Bronchial epithelial cell (primary cell): ENCODE data around the gene CRYGC. TPM values are rescaled to one million over a fixed set of nuclear protein-coding genes. Genes with fewer than 3 reads are reported as not detected.
"Not testable (repeated sequence)": the region's sequence is repeated elsewhere in the genome, so short reads cannot be mapped to it uniquely, and the experiment has no call there.

Experiments
- DNase-seq: peaks from one replicate; pipeline ENCODE4 v3.0.0-alpha.2; 2010; ENCODE audit warnings: low read depth
- FAIRE-seq: peaks from 2 replicates; lab custom pipeline; 2011; peaks lifted over from hg19 to GRCh38; lab: Jason Lieb, UNC
- H3K27me3 ChIP-seq: 2 replicates; pipeline ENCODE4 v1.5.1; 2011; ENCODE audit warnings: low read length; ENCODE audit not compliant: control insufficient read depth, insufficient read depth
- H3K36me3 ChIP-seq: 2 replicates; pipeline ENCODE4 v1.5.1; 2011; ENCODE audit warnings: low read length; ENCODE audit not compliant: control insufficient read depth, insufficient read depth
- H3K4me3 ChIP-seq: 2 replicates; pipeline ENCODE4 v1.5.1; 2011; ENCODE audit warnings: mild to moderate bottlenecking, low read depth, low read length, control low read depth
- CTCF ChIP-seq: IDR thresholded peaks from 2 replicates; pipeline ENCODE4 v1.5.1; 2011; ENCODE audit warnings: mild to moderate bottlenecking, moderate library complexity, low read length, control low read depth, inconsistent platforms; ENCODE audit not compliant: insufficient read depth, severe bottlenecking
- total RNA-seq: library from RNA; depleted of rRNA; stranded (reverse); fragments of >200 nt; gene quantifications from 2 replicates; pipeline ENCODE4 v1.2.1, GENCODE V29; 2014

Gene CRYGC
- total RNA-seq, 1 donor from 2014 or later = not detected

- Histone ChIP-seq H3K36me3 (no peaks in the 10 kb centered on the region), H3K27me3 (peaks cover 1% of the 10 kb centered on the region), H3K4me3 (no peak overlapping the region)
- DNase-seq (no peak), FAIRE-seq (no peak)
- TF ChIP-seq CTCF = no peak
Measured at GRCh38 chr2:208125251-208125650, 4.4 kb downstream of the CRYGC start.

GRCh38 chr2:208124013-208124715, 5.5 kb downstream of the CRYGC start, which contains the start of gene CRYGD:
TSS of gene CRYGD (minus strand) at chr2:208124524. CDS start at chr2:208124473, 51 bp downstream.
- DNase-seq, H3K4me3 ChIP-seq, H3K27me3 ChIP-seq, H3K36me3 ChIP-seq, FAIRE-seq: not testable (repeated sequence)

- no peak for TF ChIP-seq CTCF
- H3K36me3 ChIP-seq = no peaks in the 10 kb centered on the region
- H3K4me3 ChIP-seq = no peak overlapping the region
- DNase-seq (no peak), FAIRE-seq (no peak)
- H3K27me3 ChIP-seq = peaks cover 1% of the 10 kb centered on the region
Measured at GRCh38 chr2:208122248-208122647, 7.4 kb downstream of the CRYGC start.

- Histone ChIP-seq H3K36me3 (no peaks in the 10 kb centered on the region), H3K27me3 (no peaks in the 10 kb centered on the region), H3K4me3 (no peak overlapping the region)
- TF ChIP-seq CTCF = no peak
- FAIRE-seq = no peak
- DNase-seq = no peak
Measured at GRCh38 chr2:208118918-208119317, 10.7 kb downstream of the CRYGC start.

- FAIRE-seq, H3K4me3 ChIP-seq, DNase-seq, H3K27me3 ChIP-seq, H3K36me3 ChIP-seq: not testable (repeated sequence)
Measured at GRCh38 chr2:208117390-208117789, 12.2 kb downstream of the CRYGC start.

GRCh38 chr2:208112969-208113368, 16.7 kb downstream of the CRYGC start:
- TF ChIP-seq CTCF = no peak
- H3K36me3 ChIP-seq = no peaks in the 10 kb centered on the region
- DNase-seq = peak; percentile 13
- H3K27me3 ChIP-seq = no peaks in the 10 kb centered on the region
- H3K4me3 ChIP-seq = no peak overlapping the region
- no peak for FAIRE-seq

- not testable (repeated sequence) for DNase-seq, H3K4me3 ChIP-seq, H3K36me3 ChIP-seq, FAIRE-seq, H3K27me3 ChIP-seq
Measured at GRCh38 chr2:208112273-208112745, 17.3 kb downstream of the CRYGC start.
